Tibial nerve (tissue), 4 donors: Measurements from ENCODE around the gene CCND3.

Experiments used
- CTCF ChIP-seq, 5 experiments: fragments of 200-600 bp in 3 of 5; fragments of 450-650 bp in 2 of 5; sonication (generic) in 3 of 5; IDR thresholded peaks; one replicate each; pipeline ENCODE4 v1.5.1; 2016 to 2019; ENCODE audit warnings: antibody characterized with exemption in 5 of 5, mild to moderate bottlenecking in 3 of 5, moderate library complexity in 2 of 5
- EP300 ChIP-seq, 2 donors: sonication (generic); formaldehyde crosslinking; IDR thresholded peaks; one replicate each; pipeline ENCODE4 v1.6.1; 2017; ENCODE audit warnings: antibody characterized with exemption in 2 of 2, mild to moderate bottlenecking in 1 of 2
- POLR2A ChIP-seq, 2 donors: fragments of 450-650 bp; IDR thresholded peaks; one replicate each; pipeline ENCODE4 v1.6.1; 2017; ENCODE audit warnings: antibody characterized with exemption in 2 of 2, mild to moderate bottlenecking in 2 of 2, moderate library complexity in 2 of 2

- TF ChIP-seq CTCF (IDR thresholded peaks at IDR 0.05) (no peak), POLR2A (IDR thresholded peaks at IDR 0.05) (no peak), EP300 (IDR thresholded peaks at IDR 0.05) (no peak)
Observed at GRCh38 chr6:41974281-41974825, 32.7 kb upstream of the CCND3 start.
